Natural killer cell (primary cell): Measurements from ENCODE around the gene ENAH. TPM values are rescaled to one million over a fixed set of nuclear protein-coding genes. Genes with fewer than 3 reads are reported as not detected.

Source experiments
- ATAC-seq, 3 donors: fragments of 150-1000 bp in 2 of 3; fragments of 200-7000 bp in 1 of 3; cut with Tn5 transposase; 1 replicate in 1 of 3; 2 replicates in 2 of 3; pipeline ENCODE4 v1.10.0; 2021; ENCODE audit warnings: mild to moderate bottlenecking in 2 of 3, moderate library complexity in 2 of 3
- DNase-seq, 2 donors: peaks; one replicate each; pipeline versions ENCODE4 v3.0.0 to v3.0.0-alpha.2; 2013 to 2021; ENCODE audit warnings: mixed read lengths in 1 of 2
- H3K27ac ChIP-seq: one replicate; pipeline ENCODE4 v1.5.1; 2013; ENCODE audit warnings: mild to moderate bottlenecking, low read length
- H3K27me3 ChIP-seq: one replicate; pipeline ENCODE4 v1.6.1; 2013; ENCODE audit warnings: low read length; ENCODE audit not compliant: control insufficient read depth, insufficient read depth
- H3K36me3 ChIP-seq: one replicate; pipeline ENCODE4 v1.6.1; 2013; ENCODE audit warnings: low read length; ENCODE audit not compliant: control insufficient read depth, insufficient read depth
- H3K4me1 ChIP-seq: one replicate; pipeline ENCODE4 v1.6.1; 2013; ENCODE audit warnings: low read length; ENCODE audit not compliant: control insufficient read depth, insufficient read depth
- H3K4me3 ChIP-seq: one replicate; pipeline ENCODE4 v1.5.1; 2013; ENCODE audit warnings: low read length
- H3K9me3 ChIP-seq: one replicate; pipeline ENCODE4 v1.6.1; 2013; ENCODE audit warnings: low read length; ENCODE audit not compliant: control insufficient read depth, insufficient read depth
- H3K27ac Mint-ChIP-seq, 2 donors: one replicate each; pipeline ENCODE4 v1.8.0; 2022; ENCODE audit warnings: mild to moderate bottlenecking in 2 of 2, mixed read lengths in 2 of 2, moderate library complexity in 1 of 2
- H3K27me3 Mint-ChIP-seq, 2 donors: one replicate each; pipeline ENCODE4 v1.8.0; 2022; ENCODE audit warnings: low read depth in 2 of 2, mixed read lengths in 2 of 2
- H3K36me3 Mint-ChIP-seq: one replicate; pipeline ENCODE4 v1.8.0; 2022; ENCODE audit warnings: mixed read lengths
- H3K4me1 Mint-ChIP-seq, 2 donors: one replicate each; pipeline ENCODE4 v1.8.0; 2022; ENCODE audit warnings: mixed read lengths in 2 of 2
- H3K4me3 Mint-ChIP-seq: one replicate; pipeline ENCODE4 v1.8.0; 2022; ENCODE audit warnings: mild to moderate bottlenecking, moderate library complexity, mixed read lengths
- H3K9me3 Mint-ChIP-seq, 2 donors: one replicate each; pipeline ENCODE4 v1.8.0; 2022; ENCODE audit warnings: mixed read lengths in 2 of 2
- CTCF ChIP-seq: fragments of 200-600 bp; IDR thresholded peaks from one replicate; pipeline ENCODE4 v1.8.0; 2022; ENCODE audit warnings: antibody characterized with exemption
- WGBS: methylation state at CpG from one replicate; pipeline ENCODE4 v1.1.7; 2013; ENCODE audit warnings: missing lambda C conversion rate; ENCODE audit not compliant: insufficient coverage; 5-methylcytosine and 5-hydroxymethylcytosine counted together
- intact Hi-C: fragments of 100-400 bp; cut with micrococcal nuclease; formaldehyde crosslinking; loops from one replicate; pipeline ENCODE4 v1.14.2; 2022
- total RNA-seq, 4 donors: library from RNA; stranded (reverse); fragments of 120-200 nt in 1 of 4; gene quantifications; one replicate each; pipeline versions ENCODE4 v1.2.3 to v1.2.4, GENCODE V29; 2013 to 2022

Gene ENAH
- total RNA-seq, 3 donors from 2014 or later (not counting 1 experiment from before 2014, with no cell fraction given), result not detected

- Mint-ChIP-seq H3K9me3 (no peaks in the 10 kb centered on the region), H3K4me1 (no peaks in the 10 kb centered on the region), H3K27ac (no peak overlapping the region), H3K27me3 (peaks cover 0 to 27% of the 10 kb centered on the region in 2 donors), H3K36me3 (no peaks in the 10 kb centered on the region), H3K4me3 (no peak overlapping the region)
- no peak overlapping the region for H3K4me3 ChIP-seq
- no peak for TF ChIP-seq CTCF
- WGBS, result 56% methylated on average over 1 of the region's 2 CpGs
- ATAC-seq (no peak), DNase-seq (no peak)
- H3K27me3 ChIP-seq, result peaks cover 2% of the 10 kb centered on the region
- H3K4me1 ChIP-seq, result no peaks in the 10 kb centered on the region
- no peaks in the 10 kb centered on the region for H3K36me3 ChIP-seq
- no peaks in the 10 kb centered on the region for H3K9me3 ChIP-seq
- H3K27ac ChIP-seq, result no peak overlapping the region
- intact Hi-C loops, result no loop called here
These were observed 25.5 kb downstream of the ENAH start for GRCh38 chr1:225627304-225627947.

GRCh38 chr1:225626698-225627097 lies 26.2 kb downstream of the ENAH start:
- no peak overlapping the region for H3K4me3 Mint-ChIP-seq
- no CpG with 5 or more reads among the region's 2 CpGs for whole genome bisulfite sequencing
- intact Hi-C loops, result no loop called here

GRCh38 chr1:225617956-225618355 lies 35.0 kb downstream of the ENAH start:
- WGBS, result 100% methylated on average over 1 of the region's 2 CpGs

More at GRCh38 chr1:225626698-225627097, 26.2 kb downstream of the ENAH start:
- no peaks in the 10 kb centered on the region for H3K9me3 Mint-ChIP-seq
- no peak for DNase-seq
- Histone ChIP-seq H3K27me3 (peaks cover 2% of the 10 kb centered on the region), H3K4me3 (no peak overlapping the region), H3K27ac (no peak overlapping the region), H3K4me1 (no peaks in the 10 kb centered on the region), H3K36me3 (no peaks in the 10 kb centered on the region), H3K9me3 (no peaks in the 10 kb centered on the region)
- no peaks in the 10 kb centered on the region for H3K36me3 Mint-ChIP-seq
- ATAC-seq, result no peak
- H3K27me3 Mint-ChIP-seq, result peaks cover 5 to 26% of the 10 kb centered on the region in 2 donors
- no peak overlapping the region for H3K27ac Mint-ChIP-seq
- no peaks in the 10 kb centered on the region for H3K4me1 Mint-ChIP-seq
- TF ChIP-seq CTCF, result no peak

More at GRCh38 chr1:225617956-225618355, 35.0 kb downstream of the ENAH start:
- H3K4me3 Mint-ChIP-seq, result no peak overlapping the region
- ATAC-seq (no peak), DNase-seq (no peak)
- no peaks in the 10 kb centered on the region for H3K36me3 Mint-ChIP-seq
- H3K9me3 Mint-ChIP-seq, result no peaks in the 10 kb centered on the region
- Histone ChIP-seq H3K27ac (no peak overlapping the region), H3K36me3 (no peaks in the 10 kb centered on the region), H3K27me3 (no peaks in the 10 kb centered on the region), H3K4me1 (no peaks in the 10 kb centered on the region), H3K9me3 (no peaks in the 10 kb centered on the region), H3K4me3 (no peak overlapping the region)
- TF ChIP-seq CTCF, result no peak
- H3K27me3 Mint-ChIP-seq, result peaks cover 7 to 8% of the 10 kb centered on the region in 2 donors
- H3K27ac Mint-ChIP-seq, result no peak overlapping the region
- H3K4me1 Mint-ChIP-seq, result no peaks in the 10 kb centered on the region
- intact Hi-C loops, result no loop called here
